ENCODE results near the gene AGPAT2.

- no peak for TF ChIP-seq CTCF (IDR thresholded peaks at IDR 0.05)
- no peak for TF ChIP-seq POLR2AphosphoS5 (IDR thresholded peaks at IDR 0.05)
- no peak for TF ChIP-seq POLR2A (IDR thresholded peaks at IDR 0.05)
- no peak for TF ChIP-seq EP300 (IDR thresholded peaks at IDR 0.05)
Observed at GRCh38 chr9:136733611-136734010, 46.4 kb upstream of the AGPAT2 start.
